CD4-positive, alpha-beta memory T cell (primary cell): ENCODE data around the gene HBS1L. TPM values are rescaled to one million over a fixed set of nuclear protein-coding genes. Genes with fewer than 3 reads are reported as not detected.

ENCODE experiments used
- CTCF ChIA-PET: fragments of 350-600 bp; sonication (Branson Sonifier 250); formaldehyde crosslinking; loops from one replicate; lab custom pipeline; 2021; ENCODE audit warnings: inconsistent platforms; ENCODE audit not compliant: partially characterized antibody; lab: Charles Lee
- POLR2A ChIA-PET: fragments of 350-600 bp; sonication (Branson Sonifier 250); formaldehyde crosslinking; loops from one replicate; lab custom pipeline; 2021; ENCODE audit not compliant: partially characterized antibody; lab: Charles Lee
- DNase-seq, 5 donors: peaks; one replicate each; pipeline versions ENCODE4 v3.0.0 to v3.0.0-alpha.2; 2020 to 2022; ENCODE audit warnings: mixed read lengths in 1 of 5
- H3K27ac ChIP-seq: one replicate; pipeline ENCODE4 v1.7.0; 2013; ENCODE audit warnings: low read depth, low read length
- H3K27me3 ChIP-seq: 2 replicates; pipeline ENCODE4 v1.7.0; 2013; ENCODE audit warnings: mild to moderate bottlenecking, low read length, moderate library complexity; ENCODE audit not compliant: insufficient read depth
- H3K36me3 ChIP-seq: 2 replicates; pipeline ENCODE4 v1.7.0; 2013; ENCODE audit warnings: mild to moderate bottlenecking, low read length, moderate library complexity; ENCODE audit not compliant: insufficient read depth
- H3K4me1 ChIP-seq: 2 replicates; pipeline ENCODE4 v1.7.0; 2013; ENCODE audit warnings: mild to moderate bottlenecking, low read length, moderate library complexity; ENCODE audit not compliant: insufficient read depth
- H3K4me3 ChIP-seq, 2 donors: one replicate each; pipeline ENCODE4 v1.7.0; 2013; ENCODE audit warnings: low read length in 2 of 2, mild to moderate bottlenecking in 1 of 2
- H3K9me3 ChIP-seq, 2 donors: one replicate each; pipeline ENCODE4 v1.7.0; 2013; ENCODE audit warnings: low read length in 2 of 2, control low read depth in 1 of 2; ENCODE audit not compliant: control insufficient read depth in 1 of 2
- H3K27ac Mint-ChIP-seq, 7 donors: one replicate each; pipeline ENCODE4 v1.8.0; 2020 to 2021; ENCODE audit warnings: mixed read lengths in 7 of 7, mild to moderate bottlenecking in 6 of 7, inconsistent platforms in 3 of 7, moderate library complexity in 3 of 7
- H3K27me3 Mint-ChIP-seq, 2 donors: one replicate each; pipeline ENCODE4 v1.8.0; 2020 to 2021; ENCODE audit warnings: mixed read lengths in 2 of 2
- H3K36me3 Mint-ChIP-seq, 2 donors: one replicate each; pipeline ENCODE4 v1.8.0; 2020 to 2021; ENCODE audit warnings: mixed read lengths in 2 of 2, inconsistent platforms in 1 of 2, mild to moderate bottlenecking in 1 of 2
- H3K4me1 Mint-ChIP-seq, 4 donors: one replicate each; pipeline ENCODE4 v1.8.0; 2020 to 2021; ENCODE audit warnings: mixed read lengths in 4 of 4, mild to moderate bottlenecking in 1 of 4
- H3K4me3 Mint-ChIP-seq, 8 donors: one replicate each; pipeline ENCODE4 v1.8.0; 2020 to 2021; ENCODE audit warnings: mixed read lengths in 8 of 8, mild to moderate bottlenecking in 7 of 8, moderate library complexity in 6 of 8, inconsistent platforms in 3 of 8
- H3K9me3 Mint-ChIP-seq, 8 donors: one replicate each; pipeline ENCODE4 v1.8.0; 2020 to 2021; ENCODE audit warnings: mixed read lengths in 8 of 8, mild to moderate bottlenecking in 5 of 8, inconsistent platforms in 3 of 8, moderate library complexity in 1 of 8
- intact Hi-C: fragments of 100-400 bp; cut with micrococcal nuclease; formaldehyde crosslinking; loops from one replicate; pipeline ENCODE4 v1.15.1; 2023
- polyA plus RNA-seq, 2 donors: library from polyadenylated mRNA; unstranded; fragments of 300-500 nt; fragmentation: Illumina TruSeq; gene quantifications; one replicate each; pipeline ENCODE4 v1.2.3, GENCODE V29; 2021
- total RNA-seq, 2 experiments: library from RNA; stranded (reverse); gene quantifications; one replicate each; pipeline ENCODE4 v1.2.3, GENCODE V29; 2021

HBS1L gene
- total and polyA plus RNA-seq, 4 experiments from 2014 or later: 49.0 to 69.9 (median 61.7) TPM

DNA sequence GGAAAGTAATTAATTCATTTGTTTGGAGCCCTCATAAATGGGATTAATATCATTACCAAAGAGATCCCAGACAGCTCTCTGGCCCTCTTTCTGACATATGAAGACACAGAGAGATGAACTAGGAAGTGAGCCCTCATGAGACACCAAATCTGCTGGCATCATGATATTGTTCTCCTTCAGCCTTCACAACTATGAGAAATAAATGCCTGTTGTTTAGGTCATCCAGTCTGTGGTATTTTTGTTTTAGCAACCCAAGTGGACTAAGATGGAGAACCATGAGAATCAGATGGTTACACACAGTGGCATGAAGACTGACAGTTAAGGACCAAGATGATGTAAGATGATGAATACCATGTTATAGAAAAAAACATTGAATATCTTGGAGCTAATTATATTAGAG lies 16.9 kb upstream of the HBS1L start:
- peaks cover 0 to 4% (median 3%) of the 10 kb centered on the region in 4 donors for H3K4me1 Mint-ChIP-seq
- Histone ChIP-seq H3K4me1 (no peaks in the 10 kb centered on the region), H3K4me3 (no peak overlapping the region), H3K27me3 (no peaks in the 10 kb centered on the region), H3K36me3 (no peaks in the 10 kb centered on the region), H3K9me3 (no peaks in the 10 kb centered on the region), H3K27ac (no peak overlapping the region)
- no peak for DNase-seq
- H3K27me3 Mint-ChIP-seq: no peaks in the 10 kb centered on the region
- no peak overlapping the region for H3K4me3 Mint-ChIP-seq
- intact Hi-C loops: no loop called here
- ChIA-PET POLR2A (no interaction called here), CTCF (interaction anchor here (1.0 kb wide), 1 partner anchor 112 kb away, joined by 3 read pairs; no protein-coding TSS in a partner anchor)
- H3K9me3 Mint-ChIP-seq: no peaks in the 10 kb centered on the region
- no peaks in the 10 kb centered on the region for H3K36me3 Mint-ChIP-seq
- no peak overlapping the region for H3K27ac Mint-ChIP-seq

GRCh38 chr6:135067911-135068310 lies 13.3 kb upstream of the HBS1L start:
- POLR2A ChIA-PET: no interaction called here
- Histone ChIP-seq H3K9me3 (no peaks in the 10 kb centered on the region), H3K27me3 (no peaks in the 10 kb centered on the region), H3K36me3 (no peaks in the 10 kb centered on the region), H3K4me3 (no peak overlapping the region), H3K4me1 (no peaks in the 10 kb centered on the region), H3K27ac (no peak overlapping the region)
- Mint-ChIP-seq H3K27ac (no peak overlapping the region), H3K4me3 (no peak overlapping the region), H3K4me1 (no peaks in the 10 kb centered on the region), H3K27me3 (no peaks in the 10 kb centered on the region), H3K36me3 (no peaks in the 10 kb centered on the region), H3K9me3 (no peaks in the 10 kb centered on the region)
- CTCF ChIA-PET: no interaction called here
- intact Hi-C loops: no loop called here
- no peak for DNase-seq

DNA sequence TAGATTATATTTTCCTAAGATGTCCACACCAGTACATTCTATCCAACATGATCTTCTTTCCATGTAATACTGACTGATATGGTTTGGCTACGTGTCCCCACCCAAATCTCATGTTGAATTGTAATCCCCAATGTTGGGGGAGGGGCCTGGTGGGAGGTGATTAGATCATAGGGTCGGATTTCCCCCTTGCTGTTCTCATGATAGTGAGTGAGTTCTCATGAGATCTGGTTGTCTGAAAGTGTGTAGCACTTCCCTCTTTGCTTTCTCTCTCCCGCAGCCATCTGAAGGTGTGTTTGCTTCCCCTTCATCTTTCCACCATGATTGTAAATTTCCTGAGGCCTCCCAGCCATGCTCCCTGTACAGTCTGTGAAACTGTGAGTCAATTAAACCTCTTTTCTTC lies 12.2 kb upstream of the HBS1L start:
- no peaks in the 10 kb centered on the region for H3K9me3 Mint-ChIP-seq
- H3K36me3 ChIP-seq: no peaks in the 10 kb centered on the region
- DNase-seq: no peak
- H3K27me3 ChIP-seq: no peaks in the 10 kb centered on the region
- intact Hi-C loops: no loop called here
- ChIA-PET CTCF (no interaction called here), POLR2A (no interaction called here)
- no peaks in the 10 kb centered on the region for H3K4me1 ChIP-seq
- no peak overlapping the region for H3K27ac ChIP-seq
- H3K4me3 Mint-ChIP-seq: no peak overlapping the region
- H3K9me3 ChIP-seq: no peaks in the 10 kb centered on the region
- H3K36me3 Mint-ChIP-seq: no peaks in the 10 kb centered on the region
- no peaks in the 10 kb centered on the region for H3K4me1 Mint-ChIP-seq
- no peak overlapping the region for H3K27ac Mint-ChIP-seq
- H3K27me3 Mint-ChIP-seq: no peaks in the 10 kb centered on the region
- H3K4me3 ChIP-seq: no peak overlapping the region

- Mint-ChIP-seq H3K4me3 (no peak overlapping the region), H3K27me3 (no peaks in the 10 kb centered on the region), H3K4me1 (no peaks in the 10 kb centered on the region), H3K36me3 (no peaks in the 10 kb centered on the region), H3K27ac (no peak overlapping the region), H3K9me3 (no peaks in the 10 kb centered on the region)
- Histone ChIP-seq H3K4me3 (no peak overlapping the region), H3K27ac (no peak overlapping the region), H3K36me3 (no peaks in the 10 kb centered on the region), H3K27me3 (no peaks in the 10 kb centered on the region), H3K9me3 (no peaks in the 10 kb centered on the region), H3K4me1 (no peaks in the 10 kb centered on the region)
- no peak for DNase-seq
- intact Hi-C loops: no loop called here
- POLR2A ChIA-PET: no interaction called here
- CTCF ChIA-PET: no interaction called here
These were observed 11.8 kb upstream of the HBS1L start for GRCh38 chr6:135066397-135066796.

DNA sequence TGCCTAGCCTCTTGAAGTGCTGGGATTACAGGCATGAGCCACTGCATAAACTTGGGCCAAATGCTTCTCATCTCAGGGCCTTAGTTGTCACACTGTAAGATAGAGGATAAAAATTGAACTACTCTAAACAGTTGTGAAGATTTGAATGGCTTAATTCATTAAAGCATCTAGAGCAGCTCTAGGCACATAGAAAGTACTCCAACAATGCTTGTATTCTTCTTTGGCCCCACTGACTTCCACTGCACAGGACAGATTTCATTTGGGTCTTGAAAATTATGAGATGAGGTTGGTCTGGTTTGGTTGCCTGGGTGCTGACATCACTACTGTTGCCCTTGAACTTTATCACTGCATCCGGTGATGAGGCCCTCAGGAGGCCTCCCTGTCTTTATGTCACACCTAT lies 10.0 kb upstream of the HBS1L start:
- Histone ChIP-seq H3K4me3 (no peak overlapping the region), H3K9me3 (no peaks in the 10 kb centered on the region), H3K27ac (no peak overlapping the region), H3K27me3 (no peaks in the 10 kb centered on the region), H3K36me3 (no peaks in the 10 kb centered on the region), H3K4me1 (no peaks in the 10 kb centered on the region)
- Mint-ChIP-seq H3K27me3 (peaks cover 0 to 2% of the 10 kb centered on the region in 2 donors), H3K27ac (no peak overlapping the region), H3K9me3 (no peaks in the 10 kb centered on the region), H3K4me1 (no peaks in the 10 kb centered on the region), H3K4me3 (no peak overlapping the region), H3K36me3 (no peaks in the 10 kb centered on the region)
- no peak for DNase-seq
- ChIA-PET CTCF (interaction anchor here (1.0 to 1.9 kb wide), 2 partner anchors 58 to 79 kb away, joined by 3 to 4 read pairs; no protein-coding TSS in a partner anchor), POLR2A (no interaction called here)
- intact Hi-C loops: no loop called here

DNA sequence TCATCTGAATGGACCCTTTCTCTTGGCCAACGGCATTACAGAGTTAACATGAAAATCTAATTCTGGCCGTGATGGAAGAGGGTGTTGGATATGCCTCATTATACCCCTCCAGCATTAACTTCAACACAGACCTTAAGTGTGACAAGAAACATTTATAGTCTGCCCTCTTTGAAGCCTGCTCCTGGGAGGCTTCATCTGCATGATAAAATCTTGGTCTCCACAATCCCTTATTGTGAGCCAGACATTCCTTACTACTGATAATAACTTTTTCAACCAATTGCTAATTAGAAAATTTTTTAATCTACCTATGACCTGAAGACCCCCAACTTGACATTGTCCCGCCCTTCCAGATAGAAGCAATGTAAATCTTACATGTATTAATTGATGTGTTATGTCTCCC lies 9.3 kb upstream of the HBS1L start:
- Histone ChIP-seq H3K4me1 (no peaks in the 10 kb centered on the region), H3K27me3 (no peaks in the 10 kb centered on the region), H3K9me3 (no peaks in the 10 kb centered on the region), H3K4me3 (no peak overlapping the region), H3K27ac (no peak overlapping the region), H3K36me3 (no peaks in the 10 kb centered on the region)
- H3K4me1 Mint-ChIP-seq: no peaks in the 10 kb centered on the region
- H3K4me3 Mint-ChIP-seq: no peak overlapping the region
- no peak for DNase-seq
- no peak overlapping the region for H3K27ac Mint-ChIP-seq
- CTCF ChIA-PET: interaction anchor here (0.8 to 2.1 kb wide), 4 partner anchors 9 to 100 kb away, joined by 3 to 7 read pairs (median 4); partner anchors contain the start of gene HBS1L
- peaks cover 0 to 2% of the 10 kb centered on the region in 2 donors for H3K27me3 Mint-ChIP-seq
- POLR2A ChIA-PET: interaction anchor here (2.3 kb wide), 1 partner anchor 24 kb away, joined by 7 read pairs; no protein-coding TSS in a partner anchor
- H3K36me3 Mint-ChIP-seq: no peaks in the 10 kb centered on the region
- intact Hi-C loops: no loop called here
- no peaks in the 10 kb centered on the region for H3K9me3 Mint-ChIP-seq

DNA sequence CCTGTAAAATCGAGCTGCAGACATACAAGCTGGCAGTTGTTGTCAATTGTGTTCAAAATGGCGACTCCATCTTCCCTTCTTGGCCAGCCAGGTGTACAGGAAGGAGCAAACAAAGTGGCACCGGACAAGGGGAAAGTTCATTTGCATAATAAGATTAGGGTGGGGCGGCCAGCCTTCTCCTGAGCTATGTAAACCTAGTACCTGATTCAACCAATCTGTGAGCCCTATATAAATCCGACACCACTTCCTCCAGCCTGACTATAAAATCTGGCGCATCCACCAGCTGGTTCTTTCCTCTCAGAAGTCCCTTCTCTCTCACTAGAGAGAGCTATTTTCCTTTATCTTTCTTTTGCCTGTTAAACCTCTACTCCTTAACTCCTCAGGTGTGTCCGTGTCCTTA lies 8.1 kb upstream of the HBS1L start:
- H3K4me1 Mint-ChIP-seq: no peaks in the 10 kb centered on the region
- H3K27ac Mint-ChIP-seq: no peak overlapping the region
- no peaks in the 10 kb centered on the region for H3K36me3 Mint-ChIP-seq
- no peak overlapping the region for H3K4me3 Mint-ChIP-seq
- Histone ChIP-seq H3K9me3 (no peaks in the 10 kb centered on the region), H3K4me1 (no peaks in the 10 kb centered on the region), H3K27me3 (no peaks in the 10 kb centered on the region), H3K27ac (no peak overlapping the region), H3K4me3 (no peak overlapping the region), H3K36me3 (no peaks in the 10 kb centered on the region)
- POLR2A ChIA-PET: interaction anchor here (2.3 kb wide), 1 partner anchor 25 kb away, joined by 7 read pairs; no protein-coding TSS in a partner anchor
- DNase-seq: no peak
- intact Hi-C loops: no loop called here
- peaks cover 0 to 2% of the 10 kb centered on the region in 2 donors for H3K27me3 Mint-ChIP-seq
- CTCF ChIA-PET: interaction anchor here (0.6 to 2.1 kb wide), 7 partner anchors 8 to 122 kb away, joined by 3 to 7 read pairs (median 4); partner anchors contain the start of gene HBS1L
- H3K9me3 Mint-ChIP-seq: no peaks in the 10 kb centered on the region
